K562 (cell line): ENCODE measurements around the gene NTSR1. TPM values are rescaled to one million over a fixed set of nuclear protein-coding genes. Genes with fewer than 3 reads are reported as not detected.

ENCODE experiments used
- ATF4 ChIP-seq: fragments of 450-650 bp; formaldehyde crosslinking; IDR thresholded peaks from 2 replicates; pipeline ENCODE4 v1.4.0; 2022; ENCODE audit warnings: mild to moderate bottlenecking, moderate library complexity
- ATF7 ChIP-seq: fragments of 450-650 bp; IDR thresholded peaks from 2 replicates; pipeline ENCODE4 v1.7.1; 2014; ENCODE audit warnings: mild to moderate bottlenecking, moderate library complexity
- CBFA2T3 ChIP-seq: fragments of 450-650 bp; IDR thresholded peaks from 2 replicates; pipeline ENCODE4 v1.6.1; 2017
- FIP1L1 ChIP-seq: fragments of 200-400 bp; formaldehyde crosslinking; IDR thresholded peaks from 2 replicates; pipeline ENCODE4 v1.6.1; 2018; ENCODE audit warnings: mild to moderate bottlenecking, low read depth, low read length; ENCODE audit not compliant: poor library complexity, severe bottlenecking
- HDAC6 ChIP-seq: IDR thresholded peaks from 2 replicates; pipeline ENCODE4 v1.6.1; 2012; ENCODE audit warnings: low read depth, mild to moderate bottlenecking, control low read depth, inconsistent platforms, low read length, moderate library complexity
- HES1 ChIP-seq: fragments of 450-650 bp; IDR thresholded peaks from 2 replicates; pipeline ENCODE4 v1.6.1; 2016; ENCODE audit warnings: low read depth, mild to moderate bottlenecking, moderate library complexity
- MAFK ChIP-seq: IDR thresholded peaks from 2 replicates; pipeline ENCODE4 v1.6.1; 2011; ENCODE audit warnings: low read length, improper control_type of control experiment
- MIER1 ChIP-seq: fragments of 450-650 bp; IDR thresholded peaks from 2 replicates; pipeline ENCODE4 v1.6.1; 2016; ENCODE audit warnings: antibody characterized with exemption, mild to moderate bottlenecking, low read depth
- MNT ChIP-seq, 2 experiments: fragments of 450-650 bp; conservative IDR thresholded peaks; 2 replicates each; pipeline ENCODE4 v1.6.1; 2017; ENCODE audit warnings: mild to moderate bottlenecking in 2 of 2, moderate library complexity in 2 of 2
- MYBL2 ChIP-seq, 2 experiments: fragments of 450-650 bp in 1 of 2; sonication (generic) in 1 of 2; formaldehyde crosslinking in 1 of 2; IDR thresholded peaks; 2 replicates each; pipeline versions ENCODE4 v1.6.1 to v1.8.1; 2017 to 2022; ENCODE audit warnings: borderline replicate concordance in 1 of 2, inconsistent platforms in 1 of 2, low read depth in 1 of 2, mild to moderate bottlenecking in 1 of 2, missing genetic modification reagents in 1 of 2, moderate library complexity in 1 of 2
- NFYB ChIP-seq: IDR thresholded peaks from 2 replicates; pipeline ENCODE4 v1.6.1; 2011; ENCODE audit warnings: mild to moderate bottlenecking, moderate library complexity; ENCODE audit not compliant: insufficient read length; ENCODE audit errors: extremely low read depth
- PATZ1 ChIP-seq: fragments of 250-450 bp; sonication (Bioruptor Pico); IDR thresholded peaks from 2 replicates; pipeline ENCODE4 v1.5.0; 2020; ENCODE audit warnings: mild to moderate bottlenecking, borderline replicate concordance
- SIRT6 ChIP-seq: IDR thresholded peaks from one replicate; pipeline ENCODE4 v1.6.1; 2012; ENCODE audit warnings: low read depth, mild to moderate bottlenecking, control low read depth, inconsistent platforms, low read length, moderate library complexity
- SRF ChIP-seq, 2 experiments: fragments of 250-450, 450-650 bp in 1 of 2; sonication (Bioruptor Pico) in 1 of 2; sonication (generic) in 1 of 2; formaldehyde crosslinking; IDR thresholded peaks; 2 replicates each; pipeline versions ENCODE4 v1.5.0 to v1.5.1; 2020 to 2022; ENCODE audit warnings: mild to moderate bottlenecking in 1 of 2, missing genetic modification reagents in 1 of 2
- USF2 ChIP-seq: sonication (generic); formaldehyde crosslinking; IDR thresholded peaks from 2 replicates; pipeline ENCODE4 v1.5.0; 2020; ENCODE audit warnings: missing genetic modification reagents
- XRCC5 ChIP-seq: fragments of 200-400 bp; formaldehyde crosslinking; IDR thresholded peaks from 2 replicates; pipeline ENCODE4 v1.6.1; 2017; ENCODE audit warnings: low read depth, mild to moderate bottlenecking, low read length
- ZBTB12 ChIP-seq: fragments of 250-450 bp; sonication (Bioruptor Pico); IDR thresholded peaks from 2 replicates; pipeline ENCODE4 v1.4.0; 2020
- ZNF175 ChIP-seq: fragments of 200-800 bp; sonication (Bioruptor generic); IDR thresholded peaks from 2 replicates; pipeline ENCODE4 v1.6.1; 2016; ENCODE audit warnings: low read depth, mild to moderate bottlenecking, missing genetic modification characterization, missing compliant biosample characterization
- ZNF551 ChIP-seq: fragments of 250-450 bp; sonication (Bioruptor Pico); IDR thresholded peaks from 2 replicates; pipeline ENCODE4 v1.5.0; 2021; ENCODE audit warnings: mild to moderate bottlenecking, moderate library complexity
- polyA plus RNA-seq, 8 experiments: library from polyadenylated mRNA; depleted of rRNA in 4 of 8; stranded (reverse) in 5 of 8; unstranded in 3 of 8; fragments of >200 nt; fragmentation: Nextera tagmentation in 2 of 8; fragmentation: Illumina TruSeq in 1 of 8; extraction: Ambion mirVana in 2 of 8; extraction: Trizol in 1 of 8; gene quantifications; 2 replicates each; pipeline versions ENCODE4 v1.2.1 to v1.2.3, GENCODE V29; 2011 to 2014; ENCODE audit warnings: inconsistent platforms in 1 of 8, missing spikeins in 1 of 8
- total RNA-seq, 7 experiments: library from RNA; depleted of rRNA in 6 of 7; stranded (reverse); fragments of >200 nt in 6 of 7; fragmentation: Illumina TruSeq in 2 of 7; extraction: Trizol in 2 of 7; gene quantifications; 2 replicates each; pipeline versions ENCODE4 v1.2.1 to v1.2.3, GENCODE V29; 2011 to 2021; ENCODE audit warnings: low replicate concordance in 1 of 7

Gene NTSR1
- total and polyA plus RNA-seq, 9 of the 15 experiments (the other 6 are each of a cell fraction or from before 2014, with no cell fraction given) = 0.04 to 0.40 (median 0.13) TPM; not detected in 3

- TF ChIP-seq MNT (conservative IDR thresholded peaks at IDR 0.05) = peak; percentile 91 to 96
- no peak for TF ChIP-seq MYBL2 (IDR thresholded peaks at IDR 0.05; ENCODE audit: low read depth)
- TF ChIP-seq MYBL2 (CRISPR knock-in tag; IDR thresholded peaks at IDR 0.05; ENCODE audit: borderline replicate concordance) = no peak
- TF ChIP-seq HDAC6 = no peak
- no peak for TF ChIP-seq ZNF551 (CRISPR knock-in tag)
- no peak for TF ChIP-seq XRCC5
- no peak for TF ChIP-seq ZNF175
- no peak for TF ChIP-seq USF2 (CRISPR knock-in tag)
- no peak for TF ChIP-seq SIRT6
- TF ChIP-seq SRF (CRISPR knock-in tag; IDR thresholded peaks at IDR 0.05) = no peak
- TF ChIP-seq FIP1L1 = no peak
- no peak for TF ChIP-seq ZBTB12 (CRISPR knock-in tag)
- TF ChIP-seq NFYB = no peak
- TF ChIP-seq ATF7 = peak; percentile 47; the same call in 1 of the 2 replicates
- no peak for TF ChIP-seq MAFK
- no peak for TF ChIP-seq HES1
- TF ChIP-seq PATZ1 = no peak
- no peak for TF ChIP-seq MIER1
- TF ChIP-seq ATF4 (CRISPR knock-in tag) = no peak
- TF ChIP-seq CBFA2T3 = peak; percentile 90
Measured at GRCh38 chr20:62685781-62686555, 22.7 kb upstream of the NTSR1 start (continued).
